GM12878 (cell line): ENCODE measurements around the gene CDC45. TPM values are rescaled to one million over a fixed set of nuclear protein-coding genes. Genes with fewer than 3 reads are reported as not detected.

ENCODE experiments used
- ATAC-seq: fragments of 200-7000 bp; cut with Tn5 transposase; 3 replicates; pipeline ENCODE4 v1.9.1; 2020; ENCODE audit warnings: mild to moderate bottlenecking, moderate library complexity
- BruUV-seq: library from RNA; stranded (reverse); fragments of 400-500 nt; replicated peaks from 2 replicates; lab custom pipeline; 2021; lab: Mats Ljungman, UMichigan
- CTCF ChIA-PET: fragments of 300-600 bp; sonication (Branson Sonifier 250); formaldehyde crosslinking; extraction: SDS; loops from one replicate; lab custom pipeline; 2021; ENCODE audit warnings: inconsistent platforms; lab: Yijun Ruan, JAX
- POLR2A ChIA-PET: fragments of 350-600 bp; formaldehyde crosslinking; extraction: SDS; loops from one replicate; lab custom pipeline; 2021; ENCODE audit warnings: inconsistent platforms; lab: Charles Lee
- RAD21 ChIA-PET: fragments of 300-600 bp; sonication (Branson Sonifier 250); formaldehyde crosslinking; loops from one replicate; lab custom pipeline; 2023; ENCODE audit warnings: antibody characterized with exemption; ENCODE audit not compliant: unreplicated experiment; lab: Charles Lee
- SMC1A ChIA-PET: fragments of 300-600 bp; sonication (Branson Sonifier 250); formaldehyde crosslinking; loops from one replicate; lab custom pipeline; 2023; ENCODE audit not compliant: unreplicated experiment, uncharacterized antibody; lab: Charles Lee
- DNase-seq: peaks from one replicate; pipeline ENCODE4 v3.0.0-alpha.2; 2011; ENCODE audit warnings: low read depth, low spot score
- FAIRE-seq: peaks from 3 replicates; lab custom pipeline; 2011; peaks lifted over from hg19 to GRCh38; lab: Jason Lieb, UNC
- H2AFZ ChIP-seq: 2 replicates; pipeline ENCODE4 v1.6.0; 2011; ENCODE audit warnings: low read depth, low read length, control low read depth; ENCODE audit not compliant: control insufficient read depth
- H3K27ac ChIP-seq: 2 replicates; pipeline ENCODE4 v1.5.1; 2011; ENCODE audit warnings: control low read depth; ENCODE audit not compliant: control insufficient read depth, insufficient read depth
- H3K27me3 ChIP-seq, 2 experiments: replicated peaks in 1 of 2; 2 replicates each; pipeline versions ENCODE4 v1.6.0 to v1.6.1; 2011; ENCODE audit warnings: low read length in 1 of 2; ENCODE audit not compliant: control insufficient read depth in 2 of 2, insufficient read depth in 2 of 2
- H3K36me3 ChIP-seq, 2 experiments: 2 replicates each; pipeline ENCODE4 v1.5.1; 2011; ENCODE audit warnings: low read length in 1 of 2; ENCODE audit not compliant: control insufficient read depth in 2 of 2, insufficient read depth in 2 of 2
- H3K4me1 ChIP-seq: 2 replicates; pipeline ENCODE4 v1.6.1; 2011; ENCODE audit warnings: mild to moderate bottlenecking, low read length, moderate library complexity, mixed read lengths; ENCODE audit not compliant: control insufficient read depth, insufficient read depth
- H3K4me2 ChIP-seq: 2 replicates; pipeline ENCODE4 v1.6.0; 2011; ENCODE audit warnings: control low read depth; ENCODE audit not compliant: control insufficient read depth, insufficient read depth
- H3K4me3 ChIP-seq: fragments of 200-600 bp; sonication (generic); 2 replicates; pipeline ENCODE4 v1.5.1; 2016
- H3K79me2 ChIP-seq: 2 replicates; pipeline ENCODE4 v1.6.0; 2011; ENCODE audit warnings: low read length; ENCODE audit not compliant: control insufficient read depth, insufficient read depth
- H3K9ac ChIP-seq: 2 replicates; pipeline ENCODE4 v1.8.0; 2011; ENCODE audit warnings: low read length, control low read depth, mixed read lengths; ENCODE audit not compliant: control insufficient read depth, insufficient read depth
- H3K9me3 ChIP-seq: replicated peaks from 3 replicates; pipeline ENCODE4 v1.5.1; 2011; ENCODE audit warnings: mild to moderate bottlenecking, low read length; ENCODE audit not compliant: control insufficient read depth, insufficient read depth
- H4K20me1 ChIP-seq: 2 replicates; pipeline ENCODE4 v1.6.0; 2011; ENCODE audit not compliant: control insufficient read depth, insufficient read depth
- ATF7 ChIP-seq: fragments of 450-650 bp; IDR thresholded peaks from 2 replicates; pipeline ENCODE4 v1.6.1; 2016; ENCODE audit warnings: low read depth, mild to moderate bottlenecking
- GABPA ChIP-seq: IDR thresholded peaks from 2 replicates; pipeline ENCODE4 v1.6.1; 2014; ENCODE audit warnings: antibody characterized with exemption, low read depth, mild to moderate bottlenecking, inconsistent platforms
- HDGF ChIP-seq: fragments of 450-650 bp; IDR thresholded peaks from 2 replicates; pipeline ENCODE4 v1.6.1; 2016; ENCODE audit warnings: antibody characterized with exemption
- IRF3 ChIP-seq: fragments of 450-650 bp; IDR thresholded peaks from 2 replicates; pipeline ENCODE4 v1.6.1; 2014; ENCODE audit warnings: mild to moderate bottlenecking
- IRF4 ChIP-seq: IDR thresholded peaks from 2 replicates; pipeline ENCODE4 v1.6.1; 2011; ENCODE audit warnings: low read depth, low read length
- JUNB ChIP-seq: IDR thresholded peaks from 2 replicates; pipeline ENCODE4 v1.6.1; 2016; ENCODE audit warnings: antibody characterized with exemption, mild to moderate bottlenecking
- KAT2A ChIP-seq: conservative IDR thresholded peaks from 2 replicates; pipeline ENCODE4 v1.6.1; 2011; ENCODE audit warnings: low read depth, low read length; ENCODE audit not compliant: control insufficient read depth
- NFYA ChIP-seq: IDR thresholded peaks from 2 replicates; pipeline ENCODE4 v1.6.1; 2011; ENCODE audit warnings: low read depth, mild to moderate bottlenecking, low read length, improper control_type of control experiment, borderline replicate concordance
- NR2F1 ChIP-seq: fragments of 450-650 bp; conservative IDR thresholded peaks from 2 replicates; pipeline ENCODE4 v1.6.1; 2017; ENCODE audit warnings: mild to moderate bottlenecking
- POU2F2 ChIP-seq: IDR thresholded peaks from 3 replicates; pipeline ENCODE4 v1.6.1; 2011; ENCODE audit warnings: low read depth, mild to moderate bottlenecking, low read length, borderline replicate concordance
- SMAD5 ChIP-seq: IDR thresholded peaks from 2 replicates; pipeline ENCODE4 v1.6.1; 2016; ENCODE audit warnings: antibody characterized with exemption, low read depth
- SPI1 ChIP-seq: IDR thresholded peaks from 2 replicates; pipeline ENCODE4 v1.6.1; 2011; ENCODE audit warnings: low read depth, mild to moderate bottlenecking, low read length, moderate library complexity, borderline replicate concordance; ENCODE audit not compliant: insufficient read depth
- YY1 ChIP-seq: IDR thresholded peaks from 2 replicates; pipeline ENCODE4 v1.6.1; 2011; ENCODE audit warnings: low read depth, mild to moderate bottlenecking, low read length
- ZBED1 ChIP-seq: IDR thresholded peaks from 2 replicates; pipeline ENCODE4 v1.6.1; 2016; ENCODE audit warnings: borderline replicate concordance
- WGBS: methylation state at CpG from one replicate; pipeline ENCODE4 v1.1.6; 2016; ENCODE audit warnings: low lambda C conversion rate; ENCODE audit not compliant: insufficient replicate concordance, insufficient coverage; ENCODE audit errors: missing lambda C conversion rate; 5-methylcytosine and 5-hydroxymethylcytosine counted together
- in situ Hi-C: fragments of 300-500 bp; cut with MboI; formaldehyde crosslinking; loops from 9 replicates; pipeline ENCODE4 v1.14.3; 2018; ENCODE audit warnings: mixed read lengths
- intact Hi-C: fragments of 100-400 bp; cut with micrococcal nuclease; formaldehyde crosslinking; loops from one replicate; pipeline ENCODE4 v1.14.2; 2022; ENCODE audit not compliant: unreplicated experiment
- polyA plus RNA-seq, 11 experiments: library from polyadenylated mRNA; depleted of rRNA in 4 of 11; unstranded in 6 of 11; stranded (reverse) in 5 of 11; fragments of >200 nt; fragmentation: Nextera tagmentation in 4 of 11; fragmentation: Illumina TruSeq in 1 of 11; extraction: Ambion mirVana in 4 of 11; extraction: Trizol in 1 of 11; gene quantifications; 1 replicate in 1 of 11; 2 replicates in 10 of 11; pipeline versions ENCODE4 v1.2.1 to v1.2.3, GENCODE V29; 2011 to 2016; ENCODE audit warnings: inconsistent platforms in 2 of 11, missing spikeins in 2 of 11, low read depth in 1 of 11
- total RNA-seq, 4 experiments: library from RNA; depleted of rRNA in 3 of 4; stranded (reverse); fragments of >200 nt in 3 of 4; fragmentation: Illumina TruSeq in 1 of 4; extraction: Trizol in 1 of 4; gene quantifications; 2 replicates each; pipeline versions ENCODE4 v1.2.1 to v1.2.3, GENCODE V29; 2013 to 2021
- TF ChIP-seq, protein P1 (sequence below): IDR thresholded peaks from 2 replicates; pipeline ENCODE4 v1.6.1; 2011; ENCODE audit warnings: mild to moderate bottlenecking, low read depth, low read length, moderate library complexity; ENCODE audit not compliant: insufficient replicate concordance

CDC45 gene
- total and polyA plus RNA-seq, 10 of the 15 experiments (the other 5 are each of a cell fraction or from before 2014, with no cell fraction given): 40.8 to 88.5 (median 54.2) TPM

GRCh38 chr22:19449422-19449767 is 30.3 kb upstream of the CDC45 start:
- in situ Hi-C loops (loop anchor here (25.0 kb wide), 1 partner anchor 1812 kb away; the partner anchor contains the start of genes ATP6V1E1 and BCL2L13), intact Hi-C loops (loop anchor here (2.0 to 5.0 kb wide), 2 partner anchors 29 to 272 kb away; partner anchors contain the start of genes CDC45, SLC25A1 and UFD1)
- TF ChIP-seq IRF4: no peak
- TF ChIP-seq JUNB: no peak
- TF ChIP-seq GABPA: no peak
- no peak for TF ChIP-seq SPI1
- TF ChIP-seq HDGF: no peak
- no peak for TF ChIP-seq NFYA
- TF ChIP-seq ATF7: no peak
- TF ChIP-seq ZBED1: no peak
- TF ChIP-seq SMAD5: no peak
- TF ChIP-seq YY1: no peak
- TF ChIP-seq NR2F1: no peak
- TF ChIP-seq, protein P1, sequence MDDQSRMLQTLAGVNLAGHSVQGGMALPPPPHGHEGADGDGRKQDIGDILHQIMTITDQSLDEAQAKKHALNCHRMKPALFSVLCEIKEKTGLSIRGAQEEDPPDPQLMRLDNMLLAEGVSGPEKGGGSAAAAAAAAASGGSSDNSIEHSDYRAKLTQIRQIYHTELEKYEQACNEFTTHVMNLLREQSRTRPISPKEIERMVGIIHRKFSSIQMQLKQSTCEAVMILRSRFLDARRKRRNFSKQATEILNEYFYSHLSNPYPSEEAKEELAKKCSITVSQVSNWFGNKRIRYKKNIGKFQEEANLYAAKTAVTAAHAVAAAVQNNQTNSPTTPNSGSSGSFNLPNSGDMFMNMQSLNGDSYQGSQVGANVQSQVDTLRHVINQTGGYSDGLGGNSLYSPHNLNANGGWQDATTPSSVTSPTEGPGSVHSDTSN: no peak
- no peak for TF ChIP-seq KAT2A
- no peak for TF ChIP-seq POU2F2
- no peak for TF ChIP-seq IRF3
- ChIA-PET RAD21 (no interaction called here), SMC1A (interaction anchor here (1.0 kb wide), 2 partner anchors 27 to 31 kb away, joined by 3 to 4 read pairs; partner anchors contain the start of gene CDC45), POLR2A (no interaction called here), CTCF (interaction anchor here (2.4 kb wide), 1 partner anchor 270 kb away, joined by 7 read pairs; the partner anchor contains the start of gene SLC25A1)
- peak overlapping the region; percentile 20; the same call in 1 of the 2 replicates for H3K27ac ChIP-seq
- H3K4me3 ChIP-seq: no peak overlapping the region
- H2AFZ ChIP-seq: no peak overlapping the region
- DNase-seq (no peak), ATAC-seq (no peak), FAIRE-seq (no peak)
- H3K4me1 ChIP-seq: peaks cover 17% of the 10 kb centered on the region
- BruUV-seq: no TSS peak
- H4K20me1 ChIP-seq: no peaks in the 10 kb centered on the region
- whole genome bisulfite sequencing: 28% methylated on average over 2 of the region's 2 CpGs
- H3K9me3 ChIP-seq: no peaks in the 10 kb centered on the region
- H3K27me3 ChIP-seq: no peaks in the 10 kb centered on the region
- peaks cover 14 to 27% of the 10 kb centered on the region in 2 experiments; a peak in 3 of 4 replicates for H3K36me3 ChIP-seq
- H3K79me2 ChIP-seq: peaks cover 24% of the 10 kb centered on the region
- H3K4me2 ChIP-seq: 0 out of 2 replicates have a peak overlapping the region, but pooled peaks have one; percentile 17
- no peak overlapping the region for H3K9ac ChIP-seq
